GM12874 (cell line): ENCODE data around the gene SOHLH1.

ENCODE experiments used
- CTCF ChIP-seq: IDR thresholded peaks from 2 replicates; pipeline ENCODE4 v1.5.1; 2011; ENCODE audit warnings: low read depth, mild to moderate bottlenecking, control low read depth, low read length, moderate library complexity; ENCODE audit not compliant: insufficient read depth

Gene SOHLH1

GRCh38 chr9:135707252-135708138, 8.2 kb upstream of the SOHLH1 start:
- TF ChIP-seq CTCF = no peak

GRCh38 chr9:135706288-135706687, 7.0 kb upstream of the SOHLH1 start:
- TF ChIP-seq CTCF = no peak

- no peak for TF ChIP-seq CTCF
These were observed 6.1 kb upstream of the SOHLH1 start for GRCh38 chr9:135705376-135705775.

- no peak for TF ChIP-seq CTCF
These were observed 5.2 kb upstream of the SOHLH1 start for GRCh38 chr9:135704483-135704882.

GRCh38 chr9:135703726-135704125, 4.4 kb upstream of the SOHLH1 start:
- no peak for TF ChIP-seq CTCF

- peak; percentile 88 for TF ChIP-seq CTCF
These were observed 2.9 kb upstream of the SOHLH1 start, which contains the start of gene KCNT1 for GRCh38 chr9:135701959-135702721. Gene KCNT1, plus strand, starts transcription at chr9:135702185. Its CDS starts 74 bp downstream, at chr9:135702259.

GRCh38 chr9:135701067-135701958, 2.0 kb upstream of the SOHLH1 start:
- no peak for TF ChIP-seq CTCF
